Neural crest cell (in vitro differentiated cells): Measurements from ENCODE around the gene GAPVD1. TPM values are rescaled to one million over a fixed set of nuclear protein-coding genes. Genes with fewer than 3 reads are reported as not detected.

Experiments
- DNase-seq: peaks from one replicate; pipeline ENCODE4 v3.0.0; 2021; ENCODE audit warnings: low read depth, mixed read lengths, low spot score
- H3K27ac Mint-ChIP-seq: one replicate; pipeline ENCODE4 v1.8.0; 2021; ENCODE audit warnings: mild to moderate bottlenecking, mixed read lengths; ENCODE audit not compliant: unreplicated experiment
- H3K27me3 Mint-ChIP-seq: 2 replicates; pipeline ENCODE4 v1.8.0; 2021; ENCODE audit warnings: low read depth, mild to moderate bottlenecking, mixed read lengths
- H3K36me3 Mint-ChIP-seq: 2 replicates; pipeline ENCODE4 v1.8.0; 2021; ENCODE audit warnings: low read depth, mild to moderate bottlenecking, mixed read lengths
- H3K4me1 Mint-ChIP-seq: 2 replicates; pipeline ENCODE4 v1.8.0; 2021; ENCODE audit warnings: mixed read lengths
- H3K4me3 Mint-ChIP-seq: one replicate; pipeline ENCODE4 v1.8.0; 2021; ENCODE audit warnings: mild to moderate bottlenecking, mixed read lengths
- H3K9me3 Mint-ChIP-seq: 2 replicates; pipeline ENCODE4 v1.8.0; 2021; ENCODE audit warnings: mixed read lengths
- CTCF ChIP-seq: fragments of 200-600 bp; sonication (generic); conservative IDR thresholded peaks from 2 replicates; pipeline ENCODE4 v1.5.0; 2021; ENCODE audit warnings: antibody characterized with exemption, mild to moderate bottlenecking
- total RNA-seq: library from RNA; stranded (reverse); gene quantifications from 2 replicates; pipeline ENCODE4 v1.2.1, GENCODE V29; 2021

The GAPVD1 gene
- total RNA-seq, 1 donor from 2014 or later, result 41.3 TPM

GRCh38 chr9:125356032-125356431 is 94.4 kb downstream of the GAPVD1 start:
- H3K36me3 Mint-ChIP-seq, result peaks cover 28% of the 10 kb centered on the region
- H3K4me1 Mint-ChIP-seq, result no peaks in the 10 kb centered on the region
- H3K4me3 Mint-ChIP-seq, result no peak overlapping the region

DNA sequence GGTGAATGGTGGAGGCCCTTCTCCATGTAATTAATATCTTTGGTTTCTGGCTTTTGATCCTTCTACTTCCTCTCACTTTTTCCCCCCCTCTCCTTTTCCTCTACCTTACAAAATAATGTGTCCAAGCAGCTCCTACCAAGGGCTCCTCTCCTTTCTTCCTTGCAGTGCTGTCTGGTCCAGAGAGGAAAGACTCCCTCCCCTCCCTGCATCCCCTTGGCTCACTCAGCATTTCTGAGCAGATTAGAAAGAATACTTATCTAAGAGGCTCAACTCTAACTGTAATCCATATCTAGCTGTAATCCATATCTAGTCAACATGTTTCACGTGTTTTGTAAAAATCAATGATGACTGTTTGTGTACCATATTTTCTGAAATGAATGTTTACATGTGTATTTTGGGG is 97.4 kb downstream of the GAPVD1 start:
- TF ChIP-seq CTCF, result no peak
- Mint-ChIP-seq H3K27me3 (no peaks in the 10 kb centered on the region), H3K4me1 (no peaks in the 10 kb centered on the region), H3K9me3 (no peaks in the 10 kb centered on the region), H3K27ac (no peak overlapping the region), H3K4me3 (no peak overlapping the region), H3K36me3 (peaks cover 7% of the 10 kb centered on the region)
- DNase-seq, result no peak

More at GRCh38 chr9:125356032-125356431, 94.4 kb downstream of the GAPVD1 start:
- DNase-seq, result no peak
- no peaks in the 10 kb centered on the region for H3K27me3 Mint-ChIP-seq
- H3K27ac Mint-ChIP-seq, result no peak overlapping the region
- peaks cover 4% of the 10 kb centered on the region for H3K9me3 Mint-ChIP-seq
- no peak for TF ChIP-seq CTCF

- no peak overlapping the region for H3K27ac Mint-ChIP-seq
- H3K4me3 Mint-ChIP-seq, result no peak overlapping the region
- H3K36me3 Mint-ChIP-seq, result peaks cover 7% of the 10 kb centered on the region
- no peaks in the 10 kb centered on the region for H3K9me3 Mint-ChIP-seq
- H3K4me1 Mint-ChIP-seq, result no peaks in the 10 kb centered on the region
- DNase-seq, result no peak
- TF ChIP-seq CTCF, result no peak
- no peaks in the 10 kb centered on the region for H3K27me3 Mint-ChIP-seq
Observed at GRCh38 chr9:125360601-125361000, 99.0 kb downstream of the GAPVD1 start.

DNA sequence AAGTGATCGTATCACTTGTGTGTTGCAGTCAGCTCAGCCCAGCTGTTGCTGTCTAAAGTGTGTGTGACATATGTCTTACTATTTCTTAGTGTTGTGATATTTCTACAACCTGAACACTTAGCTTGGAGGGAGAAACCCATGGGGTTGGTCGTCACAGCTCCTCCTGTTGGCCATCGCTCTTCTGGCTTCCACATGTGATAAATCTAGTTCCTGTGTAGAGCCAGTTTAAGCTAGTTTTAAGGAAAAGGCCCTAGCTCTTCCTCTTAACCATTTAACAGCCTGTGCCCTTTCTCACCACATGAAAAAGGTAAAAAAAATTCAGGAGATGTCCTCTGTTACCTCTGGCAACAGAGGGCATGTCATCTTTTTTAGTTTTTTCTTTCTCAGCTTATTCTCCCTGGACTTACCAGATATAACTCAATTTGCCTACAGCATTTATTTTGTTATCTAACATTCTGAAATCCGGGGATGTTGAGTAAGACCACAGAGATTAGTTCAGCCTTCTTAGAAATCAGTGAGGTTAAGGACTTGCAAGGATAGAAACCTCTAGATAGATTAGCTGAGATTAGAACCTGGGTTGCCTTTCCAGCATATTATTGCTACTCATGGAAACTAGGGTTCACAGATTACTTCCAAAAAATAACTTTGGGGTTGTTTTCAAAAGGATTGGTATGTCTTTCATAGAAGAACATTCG is 100.4 kb downstream of the GAPVD1 start:
- Mint-ChIP-seq H3K4me1 (no peaks in the 10 kb centered on the region), H3K4me3 (no peak overlapping the region), H3K36me3 (peaks cover 5% of the 10 kb centered on the region), H3K9me3 (no peaks in the 10 kb centered on the region), H3K27ac (no peak overlapping the region), H3K27me3 (no peaks in the 10 kb centered on the region)
- DNase-seq, result no peak
- TF ChIP-seq CTCF, result peak; percentile 45

GRCh38 chr9:125366676-125367075 is 105.0 kb downstream of the GAPVD1 start:
- Mint-ChIP-seq H3K27me3 (no peaks in the 10 kb centered on the region), H3K36me3 (no peaks in the 10 kb centered on the region), H3K27ac (no peak overlapping the region), H3K9me3 (no peaks in the 10 kb centered on the region), H3K4me1 (peaks cover 6% of the 10 kb centered on the region), H3K4me3 (no peak overlapping the region)
- TF ChIP-seq CTCF, result no peak
- no peak for DNase-seq
